Natural killer cell (primary cell): ENCODE measurements around the gene BFSP1. TPM values are rescaled to one million over a fixed set of nuclear protein-coding genes. Genes with fewer than 3 reads are reported as not detected.

Source experiments
- ATAC-seq, 3 donors: fragments of 150-1000 bp in 2 of 3; fragments of 200-7000 bp in 1 of 3; cut with Tn5 transposase; 1 replicate in 1 of 3; 2 replicates in 2 of 3; pipeline ENCODE4 v1.10.0; 2021; ENCODE audit warnings: mild to moderate bottlenecking in 2 of 3, moderate library complexity in 2 of 3
- DNase-seq, 2 donors: peaks; one replicate each; pipeline versions ENCODE4 v3.0.0 to v3.0.0-alpha.2; 2013 to 2021; ENCODE audit warnings: mixed read lengths in 1 of 2
- H3K27ac ChIP-seq: one replicate; pipeline ENCODE4 v1.5.1; 2013; ENCODE audit warnings: mild to moderate bottlenecking, low read length
- H3K27me3 ChIP-seq: one replicate; pipeline ENCODE4 v1.6.1; 2013; ENCODE audit warnings: low read length; ENCODE audit not compliant: control insufficient read depth, insufficient read depth
- H3K36me3 ChIP-seq: one replicate; pipeline ENCODE4 v1.6.1; 2013; ENCODE audit warnings: low read length; ENCODE audit not compliant: control insufficient read depth, insufficient read depth
- H3K4me1 ChIP-seq: one replicate; pipeline ENCODE4 v1.6.1; 2013; ENCODE audit warnings: low read length; ENCODE audit not compliant: control insufficient read depth, insufficient read depth
- H3K4me3 ChIP-seq: one replicate; pipeline ENCODE4 v1.5.1; 2013; ENCODE audit warnings: low read length
- H3K9me3 ChIP-seq: one replicate; pipeline ENCODE4 v1.6.1; 2013; ENCODE audit warnings: low read length; ENCODE audit not compliant: control insufficient read depth, insufficient read depth
- H3K27ac Mint-ChIP-seq, 2 donors: one replicate each; pipeline ENCODE4 v1.8.0; 2022; ENCODE audit warnings: mild to moderate bottlenecking in 2 of 2, mixed read lengths in 2 of 2, moderate library complexity in 1 of 2
- H3K27me3 Mint-ChIP-seq, 2 donors: one replicate each; pipeline ENCODE4 v1.8.0; 2022; ENCODE audit warnings: low read depth in 2 of 2, mixed read lengths in 2 of 2
- H3K36me3 Mint-ChIP-seq: one replicate; pipeline ENCODE4 v1.8.0; 2022; ENCODE audit warnings: mixed read lengths
- H3K4me1 Mint-ChIP-seq, 2 donors: one replicate each; pipeline ENCODE4 v1.8.0; 2022; ENCODE audit warnings: mixed read lengths in 2 of 2
- H3K4me3 Mint-ChIP-seq: one replicate; pipeline ENCODE4 v1.8.0; 2022; ENCODE audit warnings: mild to moderate bottlenecking, moderate library complexity, mixed read lengths
- H3K9me3 Mint-ChIP-seq, 2 donors: one replicate each; pipeline ENCODE4 v1.8.0; 2022; ENCODE audit warnings: mixed read lengths in 2 of 2
- WGBS: methylation state at CpG from one replicate; pipeline ENCODE4 v1.1.7; 2013; ENCODE audit warnings: missing lambda C conversion rate; ENCODE audit not compliant: insufficient coverage; 5-methylcytosine and 5-hydroxymethylcytosine counted together
- intact Hi-C: fragments of 100-400 bp; cut with micrococcal nuclease; formaldehyde crosslinking; loops from one replicate; pipeline ENCODE4 v1.14.2; 2022
- total RNA-seq, 4 donors: library from RNA; stranded (reverse); fragments of 120-200 nt in 1 of 4; gene quantifications; one replicate each; pipeline versions ENCODE4 v1.2.3 to v1.2.4, GENCODE V29; 2013 to 2022
- TF ChIP-seq, protein P1 (sequence below): fragments of 200-600 bp; IDR thresholded peaks from one replicate; pipeline ENCODE4 v1.8.0; 2022; ENCODE audit warnings: antibody characterized with exemption

The BFSP1 gene
- total RNA-seq, 3 donors from 2014 or later (not counting 1 experiment from before 2014, with no cell fraction given), result 2.7 to 7.3 (median 3.7) TPM

- 75% methylated on average over 3 of the region's 3 CpGs for WGBS
- Mint-ChIP-seq H3K4me1 (no peaks in the 10 kb centered on the region), H3K9me3 (peaks cover 0 to 3% of the 10 kb centered on the region in 2 donors), H3K36me3 (no peaks in the 10 kb centered on the region), H3K27ac (no peak overlapping the region), H3K27me3 (peaks cover 7 to 13% of the 10 kb centered on the region in 2 donors), H3K4me3 (no peak overlapping the region)
- DNase-seq (no peak), ATAC-seq (no peak)
- Histone ChIP-seq H3K4me3 (no peak overlapping the region), H3K36me3 (no peaks in the 10 kb centered on the region), H3K4me1 (no peaks in the 10 kb centered on the region), H3K27me3 (no peaks in the 10 kb centered on the region), H3K27ac (no peak overlapping the region), H3K9me3 (no peaks in the 10 kb centered on the region)
- intact Hi-C loops, result no loop called here
- TF ChIP-seq, protein P1, sequence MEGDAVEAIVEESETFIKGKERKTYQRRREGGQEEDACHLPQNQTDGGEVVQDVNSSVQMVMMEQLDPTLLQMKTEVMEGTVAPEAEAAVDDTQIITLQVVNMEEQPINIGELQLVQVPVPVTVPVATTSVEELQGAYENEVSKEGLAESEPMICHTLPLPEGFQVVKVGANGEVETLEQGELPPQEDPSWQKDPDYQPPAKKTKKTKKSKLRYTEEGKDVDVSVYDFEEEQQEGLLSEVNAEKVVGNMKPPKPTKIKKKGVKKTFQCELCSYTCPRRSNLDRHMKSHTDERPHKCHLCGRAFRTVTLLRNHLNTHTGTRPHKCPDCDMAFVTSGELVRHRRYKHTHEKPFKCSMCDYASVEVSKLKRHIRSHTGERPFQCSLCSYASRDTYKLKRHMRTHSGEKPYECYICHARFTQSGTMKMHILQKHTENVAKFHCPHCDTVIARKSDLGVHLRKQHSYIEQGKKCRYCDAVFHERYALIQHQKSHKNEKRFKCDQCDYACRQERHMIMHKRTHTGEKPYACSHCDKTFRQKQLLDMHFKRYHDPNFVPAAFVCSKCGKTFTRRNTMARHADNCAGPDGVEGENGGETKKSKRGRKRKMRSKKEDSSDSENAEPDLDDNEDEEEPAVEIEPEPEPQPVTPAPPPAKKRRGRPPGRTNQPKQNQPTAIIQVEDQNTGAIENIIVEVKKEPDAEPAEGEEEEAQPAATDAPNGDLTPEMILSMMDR, result no peak
These were observed 69.2 kb downstream of the BFSP1 start for GRCh38 chr20:17461941-17462340.

DNA sequence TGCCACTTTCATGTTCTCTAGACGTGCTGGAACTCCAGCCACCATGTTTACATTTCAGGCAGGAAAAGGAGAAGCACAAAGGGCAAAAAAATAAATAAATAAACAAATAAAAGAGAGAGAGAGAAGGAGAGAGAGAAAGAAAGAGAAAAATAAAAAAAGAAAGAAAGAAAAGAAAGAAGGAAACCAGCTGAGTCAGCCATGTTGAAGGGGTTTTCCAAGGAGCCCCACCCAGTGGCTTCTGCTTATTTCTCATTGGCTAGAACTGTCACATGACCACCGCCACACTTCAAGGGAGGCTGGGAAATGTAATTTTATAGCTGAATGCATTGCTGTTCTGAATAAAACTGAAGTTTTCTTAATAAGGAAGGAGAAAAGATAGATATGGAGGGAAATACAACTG lies 71.1 kb downstream of the BFSP1 start:
- 92% methylated on average over 2 of the region's 2 CpGs for WGBS
- no peak for ATAC-seq

GRCh38 chr20:17457588-17458190 lies 73.5 kb downstream of the BFSP1 start:
- Histone ChIP-seq H3K36me3 (no peaks in the 10 kb centered on the region), H3K4me1 (no peaks in the 10 kb centered on the region), H3K9me3 (no peaks in the 10 kb centered on the region), H3K27ac (no peak overlapping the region), H3K4me3 (no peak overlapping the region), H3K27me3 (no peaks in the 10 kb centered on the region)
- TF ChIP-seq, protein P1, result no peak
- Mint-ChIP-seq H3K27ac (no peak overlapping the region), H3K9me3 (peaks cover 0 to 3% of the 10 kb centered on the region in 2 donors), H3K4me3 (no peak overlapping the region), H3K4me1 (no peaks in the 10 kb centered on the region), H3K27me3 (peaks cover 23 to 35% of the 10 kb centered on the region in 2 donors), H3K36me3 (no peaks in the 10 kb centered on the region)
- WGBS, result 89% methylated on average over 6 of the region's 6 CpGs
- ATAC-seq (no peak), DNase-seq (no peak)
- intact Hi-C loops, result no loop called here

More for the DNA sequence above, 71.1 kb downstream of the BFSP1 start:
- no peaks in the 10 kb centered on the region for H3K9me3 ChIP-seq
- no peaks in the 10 kb centered on the region for H3K36me3 ChIP-seq
- H3K27ac ChIP-seq, result no peak overlapping the region
- no peaks in the 10 kb centered on the region for H3K27me3 ChIP-seq
- Mint-ChIP-seq H3K4me1 (no peaks in the 10 kb centered on the region), H3K36me3 (no peaks in the 10 kb centered on the region), H3K9me3 (peaks cover 0 to 3% of the 10 kb centered on the region in 2 donors), H3K27me3 (peaks cover 17 to 22% of the 10 kb centered on the region in 2 donors), H3K4me3 (no peak overlapping the region), H3K27ac (no peak overlapping the region)
- TF ChIP-seq, protein P1, result no peak
- intact Hi-C loops, result no loop called here
- DNase-seq, result peak in 1 of 2 donors; percentile 11
- no peak overlapping the region for H3K4me3 ChIP-seq
- H3K4me1 ChIP-seq, result no peaks in the 10 kb centered on the region

- Histone ChIP-seq H3K27ac (no peak overlapping the region), H3K9me3 (no peaks in the 10 kb centered on the region), H3K4me3 (no peak overlapping the region), H3K4me1 (no peaks in the 10 kb centered on the region), H3K27me3 (no peaks in the 10 kb centered on the region), H3K36me3 (no peaks in the 10 kb centered on the region)
- TF ChIP-seq, protein P1, result no peak
- Mint-ChIP-seq H3K4me1 (no peaks in the 10 kb centered on the region), H3K27ac (no peak overlapping the region), H3K36me3 (no peaks in the 10 kb centered on the region), H3K4me3 (no peak overlapping the region), H3K27me3 (peaks cover 26 to 41% of the 10 kb centered on the region in 2 donors), H3K9me3 (peaks cover 0 to 3% of the 10 kb centered on the region in 2 donors)
- ATAC-seq (no peak), DNase-seq (no peak)
- 94% methylated on average over 1 of the region's 1 CpG for WGBS
- intact Hi-C loops, result no loop called here
These were observed 74.1 kb downstream of the BFSP1 start for GRCh38 chr20:17457079-17457478.
